HepG2 (cell line): ENCODE data around the gene SERBP1. TPM values are rescaled to one million over a fixed set of nuclear protein-coding genes. Genes with fewer than 3 reads are reported as not detected.
A peak's percentile ranks its signal among the peaks of the same experiment; 100 is the strongest.

ENCODE experiments used
- ATAC-seq: fragments of 200-7000 bp; cut with Tn5 transposase; 3 replicates; pipeline ENCODE4 v1.9.1; 2020; ENCODE audit warnings: mild to moderate bottlenecking, moderate library complexity
- BruUV-seq: library from RNA; stranded (reverse); fragments of 400-500 nt; replicated peaks from 2 replicates; lab custom pipeline; 2021; lab: Mats Ljungman, UMichigan
- CTCF ChIA-PET: fragments of 300-600 bp; formaldehyde crosslinking; extraction: SDS; loops from one replicate; lab custom pipeline; 2021; ENCODE audit warnings: low total read pairs, inconsistent platforms, low intra/inter-chr PET ratio; lab: Yijun Ruan, JAX
- POLR2A ChIA-PET: fragments of 350-600 bp; sonication (Branson Sonifier 250); formaldehyde crosslinking; loops from one replicate; lab custom pipeline; 2020; ENCODE audit warnings: antibody characterized with exemption, inconsistent platforms; lab: Yijun Ruan, JAX
- DNase-seq: peaks from one replicate; pipeline ENCODE4 v3.0.0-alpha.2; 2015; ENCODE audit warnings: low spot score
- FAIRE-seq: peaks from 3 replicates; lab custom pipeline; 2011; peaks lifted over from hg19 to GRCh38; lab: Jason Lieb, UNC
- H2AFZ ChIP-seq: one replicate; pipeline ENCODE4 v1.6.1; 2011; ENCODE audit warnings: low read length, inconsistent platforms
- H3K27ac ChIP-seq: fragments of 300-600 bp; 3 replicates; pipeline ENCODE4 v1.8.0; 2011; ENCODE audit warnings: mixed run types, mild to moderate bottlenecking, mixed read lengths, low read length, inconsistent platforms; ENCODE audit not compliant: insufficient read depth; ENCODE audit errors: extremely low read length
- H3K27me3 ChIP-seq, 2 experiments: fragments of 200-600 bp in 1 of 2; 2 replicates in 1 of 2; 3 replicates in 1 of 2; pipeline versions ENCODE4 v1.6.0 to v1.8.0; 2011; ENCODE audit warnings: low read length in 2 of 2, mild to moderate bottlenecking in 2 of 2, moderate library complexity in 2 of 2, inconsistent platforms in 1 of 2; ENCODE audit not compliant: insufficient read depth in 2 of 2, control insufficient read depth in 1 of 2
- H3K36me3 ChIP-seq, 2 experiments: fragments of 200-600 bp in 1 of 2; replicated peaks in 1 of 2; 2 replicates in 1 of 2; 3 replicates in 1 of 2; pipeline versions ENCODE4 v1.5.1 to v1.8.0; 2011; ENCODE audit warnings: low read length in 2 of 2, inconsistent platforms in 1 of 2; ENCODE audit not compliant: insufficient read depth in 2 of 2, control insufficient read depth in 1 of 2
- H3K4me1 ChIP-seq: 2 replicates; pipeline ENCODE4 v1.5.1; 2012; ENCODE audit warnings: low read length, inconsistent platforms; ENCODE audit not compliant: insufficient read depth
- H3K4me2 ChIP-seq: 2 replicates; pipeline ENCODE4 v1.6.0; 2011; ENCODE audit warnings: low read depth, low read length, inconsistent platforms
- H3K4me3 ChIP-seq, 3 experiments: fragments of 200-600 bp in 1 of 3; sonication (generic), shearing (Covaris generic) in 1 of 3; replicated peaks in 1 of 3; 2 replicates each; pipeline ENCODE4 v1.5.1; 2011 to 2016; ENCODE audit warnings: low read length in 3 of 3, inconsistent platforms in 2 of 3, low read depth in 2 of 3, mild to moderate bottlenecking in 2 of 3, control low read depth in 1 of 3, mixed read lengths in 1 of 3; ENCODE audit not compliant: insufficient read depth in 1 of 3
- H3K79me2 ChIP-seq: one replicate; pipeline ENCODE4 v1.6.1; 2011; ENCODE audit warnings: low read length, inconsistent platforms; ENCODE audit not compliant: insufficient read depth
- H3K9ac ChIP-seq: 2 replicates; pipeline ENCODE4 v1.6.0; 2011; ENCODE audit warnings: mild to moderate bottlenecking, low read depth, low read length, inconsistent platforms; ENCODE audit not compliant: insufficient read depth
- H3K9me3 ChIP-seq: 2 replicates; pipeline ENCODE4 v1.5.1; 2012; ENCODE audit warnings: mild to moderate bottlenecking, low read length
- H4K20me1 ChIP-seq: 2 replicates; pipeline ENCODE4 v1.6.0; 2011; ENCODE audit warnings: inconsistent platforms, mild to moderate bottlenecking, low read length, moderate library complexity; ENCODE audit not compliant: insufficient read depth
- CC2D1A ChIP-seq: sonication (generic); formaldehyde crosslinking; IDR thresholded peaks from 2 replicates; pipeline ENCODE4 v1.8.1; 2023; ENCODE audit warnings: mild to moderate bottlenecking, missing genetic modification reagents
- HIVEP1 ChIP-seq: sonication (generic); formaldehyde crosslinking; IDR thresholded peaks from 2 replicates; pipeline ENCODE4 v1.4.0; 2020; ENCODE audit warnings: mild to moderate bottlenecking, missing genetic modification reagents
- HNRNPK ChIP-seq: fragments of 200-400 bp; formaldehyde crosslinking; IDR thresholded peaks from 2 replicates; pipeline ENCODE4 v1.6.1; 2018; ENCODE audit warnings: low read length, low read depth, moderate library complexity, mild to moderate bottlenecking; ENCODE audit not compliant: poor library complexity, severe bottlenecking
- NR2F1 ChIP-seq, 2 experiments: fragments of 450-650 bp in 1 of 2; formaldehyde crosslinking in 1 of 2; IDR thresholded peaks; 2 replicates each; pipeline versions ENCODE4 v1.5.0 to v1.6.1; 2016 to 2020; ENCODE audit warnings: mild to moderate bottlenecking in 1 of 2, missing compliant biosample characterization in 1 of 2, missing genetic modification reagents in 1 of 2, moderate library complexity in 1 of 2
- SIN3A ChIP-seq: IDR thresholded peaks from 2 replicates; pipeline ENCODE4 v1.6.1; 2011; ENCODE audit warnings: low read depth, mild to moderate bottlenecking, control low read depth, low read length, borderline replicate concordance
- SMARCE1 ChIP-seq: fragments of 450-650 bp; IDR thresholded peaks from 2 replicates; pipeline ENCODE4 v1.6.1; 2017; ENCODE audit warnings: borderline replicate concordance
- THAP11 ChIP-seq: IDR thresholded peaks from 2 replicates; pipeline ENCODE4 v1.6.1; 2016; ENCODE audit warnings: missing biosample characterization, missing genetic modification reagents
- ZNF3 ChIP-seq: IDR thresholded peaks from 2 replicates; pipeline ENCODE4 v1.7.0; 2017; ENCODE audit warnings: inconsistent platforms
- ZNF766 ChIP-seq: sonication (generic); formaldehyde crosslinking; IDR thresholded peaks from 2 replicates; pipeline ENCODE4 v1.5.0; 2020; ENCODE audit warnings: missing genetic modification reagents, borderline replicate concordance
- WGBS: methylation state at CpG from one replicate; pipeline ENCODE4 v1.1.6; 2017; ENCODE audit warnings: low lambda C conversion rate; 5-methylcytosine and 5-hydroxymethylcytosine counted together
- in situ Hi-C: cut with HindIII; loops from 2 replicates; pipeline ENCODE4 v1.10.0; 2017; ENCODE audit warnings: low pct_unique_long_range_greater_than_20kb; ENCODE audit not compliant: extremely low pct_ligation_motif_present
- intact Hi-C: fragments of 100-400 bp; cut with micrococcal nuclease; formaldehyde crosslinking; loops from one replicate; pipeline ENCODE4 v1.10.0; 2022; ENCODE audit not compliant: unreplicated experiment
- polyA plus RNA-seq, 8 experiments: library from polyadenylated mRNA; depleted of rRNA in 3 of 8; stranded (reverse) in 7 of 8; unstranded in 1 of 8; fragments of >200 nt; fragmentation: Illumina TruSeq in 4 of 8; extraction: Trizol in 4 of 8; gene quantifications; 2 replicates each; pipeline versions ENCODE4 v1.2.1 to v1.2.3, GENCODE V29; 2011 to 2016; ENCODE audit warnings: low read depth in 4 of 8, missing spikeins in 1 of 8, mixed read lengths in 1 of 8; ENCODE audit not compliant: insufficient read depth in 1 of 8
- total RNA-seq, 5 experiments: library from RNA; depleted of rRNA; stranded (reverse); fragments of >200 nt; fragmentation: Illumina TruSeq; extraction: Trizol; gene quantifications; 2 replicates each; pipeline ENCODE4 v1.2.3, GENCODE V29; 2016; ENCODE audit warnings: low read depth in 1 of 5
- TF ChIP-seq, protein P1 (sequence below): fragments of 450-650 bp; IDR thresholded peaks from 2 replicates; pipeline ENCODE4 v1.6.1; 2017; ENCODE audit warnings: mild to moderate bottlenecking
- TF ChIP-seq, protein P2 (sequence below): sonication (generic); formaldehyde crosslinking; IDR thresholded peaks from 2 replicates; pipeline ENCODE4 v1.4.0; 2020; ENCODE audit warnings: missing genetic modification reagents, borderline replicate concordance
- TF ChIP-seq, protein P3 (sequence below): IDR thresholded peaks from 2 replicates; pipeline ENCODE4 v1.6.1; 2016; ENCODE audit warnings: low read depth, borderline replicate concordance

Gene SERBP1
- total and polyA plus RNA-seq, 2 of the 13 experiments (the other 11 are each of a cell fraction or from before 2014, with no cell fraction given): 175 to 281 TPM

DNA sequence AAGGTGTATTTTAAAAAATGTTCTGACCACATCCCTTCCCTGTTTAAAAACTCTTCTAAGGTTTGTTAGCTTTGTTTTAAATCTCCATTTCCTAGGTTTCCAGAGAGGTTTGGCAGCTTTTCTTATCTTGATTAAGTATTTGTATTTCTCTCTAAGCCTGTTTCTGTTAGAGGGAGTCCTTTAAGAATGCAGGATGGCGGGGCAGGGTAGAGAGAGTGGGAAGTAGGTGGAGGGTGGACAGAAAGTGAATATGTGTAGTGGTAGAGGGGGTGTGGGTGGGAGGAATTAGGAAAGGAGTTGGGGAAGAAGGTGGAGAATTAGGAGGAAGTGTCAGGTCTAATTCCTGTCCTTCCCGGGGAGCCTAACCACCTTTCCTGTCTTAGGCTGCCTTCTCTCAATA is 21.2 kb upstream of the SERBP1 start:
- FAIRE-seq: no peak
- no peaks in the 10 kb centered on the region; a peak in 1 of 5 replicates for H3K27me3 ChIP-seq
- no peaks in the 10 kb centered on the region for H3K9me3 ChIP-seq
- CTCF ChIA-PET: no interaction called here
- no TSS peak for BruUV-seq
- intact Hi-C loops: no loop called here
- no peak for ATAC-seq
- H3K4me1 ChIP-seq: peaks cover 10% of the 10 kb centered on the region
- POLR2A ChIA-PET: no interaction called here
- H3K4me2 ChIP-seq: no peak overlapping the region
- no peak overlapping the region for H3K9ac ChIP-seq
- no peak overlapping the region for H3K27ac ChIP-seq
- no peaks in the 10 kb centered on the region for H4K20me1 ChIP-seq
- in situ Hi-C loops: no loop called here
- H3K4me3 ChIP-seq: no peak overlapping the region
- TF ChIP-seq HNRNPK (peak; percentile 28), NR2F1 (CRISPR knock-in tag; IDR thresholded peaks at IDR 0.05) (no peak)
- TF ChIP-seq, all 625 proteins: peak for 1
- H2AFZ ChIP-seq: no peak overlapping the region
- 22% methylated on average over 2 of the region's 2 CpGs for WGBS
- H3K79me2 ChIP-seq: no peaks in the 10 kb centered on the region
- no peak for DNase-seq
- no peaks in the 10 kb centered on the region for H3K36me3 ChIP-seq

DNA sequence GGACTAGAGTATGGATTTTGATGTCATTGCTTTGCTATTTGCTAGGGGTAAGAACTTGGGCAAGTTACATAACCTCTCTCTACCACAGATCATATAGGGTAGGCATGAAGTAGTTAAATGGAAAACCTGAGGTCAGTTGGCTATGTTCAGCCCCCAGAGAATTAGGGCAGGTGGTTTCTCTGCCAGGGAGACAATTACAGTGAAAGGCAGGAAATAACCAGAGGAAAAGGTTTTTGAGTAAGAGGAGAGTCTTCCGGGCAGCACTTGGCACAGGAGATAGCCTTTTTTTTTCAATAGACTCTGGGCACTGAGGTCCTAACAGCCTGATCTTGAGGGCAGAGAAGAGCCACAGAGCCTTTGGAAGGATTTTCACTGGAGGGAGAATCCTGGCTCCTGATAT is 16.7 kb upstream of the SERBP1 start:
- intact Hi-C loops (no loop called here), in situ Hi-C loops (no loop called here)
- ChIA-PET POLR2A (no interaction called here), CTCF (no interaction called here)
- Histone ChIP-seq H3K4me1 (peaks cover 10% of the 10 kb centered on the region), H3K79me2 (no peaks in the 10 kb centered on the region), H3K4me2 (no peak overlapping the region), H2AFZ (no peak overlapping the region), H3K9me3 (no peaks in the 10 kb centered on the region), H3K9ac (no peak overlapping the region), H3K36me3 (no peaks in the 10 kb centered on the region), H3K27me3 (no peaks in the 10 kb centered on the region; a peak in 1 of 5 replicates), H3K27ac (no peak overlapping the region), H3K4me3 (no peak overlapping the region), H4K20me1 (no peaks in the 10 kb centered on the region)
- no peak for ATAC-seq
- DNase-seq: no peak
- WGBS: 94% methylated on average over 1 of the region's 1 CpG
- no peak for FAIRE-seq
- no TSS peak for BruUV-seq
- no peak for TF ChIP-seq CC2D1A (CRISPR knock-in tag)
- no peak for TF ChIP-seq THAP11 (CRISPR knock-in tag)
- no peak for TF ChIP-seq ZNF3 (CRISPR knock-in tag)
- TF ChIP-seq, protein P1, sequence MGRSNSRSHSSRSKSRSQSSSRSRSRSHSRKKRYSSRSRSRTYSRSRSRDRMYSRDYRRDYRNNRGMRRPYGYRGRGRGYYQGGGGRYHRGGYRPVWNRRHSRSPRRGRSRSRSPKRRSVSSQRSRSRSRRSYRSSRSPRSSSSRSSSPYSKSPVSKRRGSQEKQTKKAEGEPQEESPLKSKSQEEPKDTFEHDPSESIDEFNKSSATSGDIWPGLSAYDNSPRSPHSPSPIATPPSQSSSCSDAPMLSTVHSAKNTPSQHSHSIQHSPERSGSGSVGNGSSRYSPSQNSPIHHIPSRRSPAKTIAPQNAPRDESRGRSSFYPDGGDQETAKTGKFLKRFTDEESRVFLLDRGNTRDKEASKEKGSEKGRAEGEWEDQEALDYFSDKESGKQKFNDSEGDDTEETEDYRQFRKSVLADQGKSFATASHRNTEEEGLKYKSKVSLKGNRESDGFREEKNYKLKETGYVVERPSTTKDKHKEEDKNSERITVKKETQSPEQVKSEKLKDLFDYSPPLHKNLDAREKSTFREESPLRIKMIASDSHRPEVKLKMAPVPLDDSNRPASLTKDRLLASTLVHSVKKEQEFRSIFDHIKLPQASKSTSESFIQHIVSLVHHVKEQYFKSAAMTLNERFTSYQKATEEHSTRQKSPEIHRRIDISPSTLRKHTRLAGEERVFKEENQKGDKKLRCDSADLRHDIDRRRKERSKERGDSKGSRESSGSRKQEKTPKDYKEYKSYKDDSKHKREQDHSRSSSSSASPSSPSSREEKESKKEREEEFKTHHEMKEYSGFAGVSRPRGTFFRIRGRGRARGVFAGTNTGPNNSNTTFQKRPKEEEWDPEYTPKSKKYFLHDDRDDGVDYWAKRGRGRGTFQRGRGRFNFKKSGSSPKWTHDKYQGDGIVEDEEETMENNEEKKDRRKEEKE: no peak
- no peak for TF ChIP-seq SMARCE1
- TF ChIP-seq, protein P2, sequence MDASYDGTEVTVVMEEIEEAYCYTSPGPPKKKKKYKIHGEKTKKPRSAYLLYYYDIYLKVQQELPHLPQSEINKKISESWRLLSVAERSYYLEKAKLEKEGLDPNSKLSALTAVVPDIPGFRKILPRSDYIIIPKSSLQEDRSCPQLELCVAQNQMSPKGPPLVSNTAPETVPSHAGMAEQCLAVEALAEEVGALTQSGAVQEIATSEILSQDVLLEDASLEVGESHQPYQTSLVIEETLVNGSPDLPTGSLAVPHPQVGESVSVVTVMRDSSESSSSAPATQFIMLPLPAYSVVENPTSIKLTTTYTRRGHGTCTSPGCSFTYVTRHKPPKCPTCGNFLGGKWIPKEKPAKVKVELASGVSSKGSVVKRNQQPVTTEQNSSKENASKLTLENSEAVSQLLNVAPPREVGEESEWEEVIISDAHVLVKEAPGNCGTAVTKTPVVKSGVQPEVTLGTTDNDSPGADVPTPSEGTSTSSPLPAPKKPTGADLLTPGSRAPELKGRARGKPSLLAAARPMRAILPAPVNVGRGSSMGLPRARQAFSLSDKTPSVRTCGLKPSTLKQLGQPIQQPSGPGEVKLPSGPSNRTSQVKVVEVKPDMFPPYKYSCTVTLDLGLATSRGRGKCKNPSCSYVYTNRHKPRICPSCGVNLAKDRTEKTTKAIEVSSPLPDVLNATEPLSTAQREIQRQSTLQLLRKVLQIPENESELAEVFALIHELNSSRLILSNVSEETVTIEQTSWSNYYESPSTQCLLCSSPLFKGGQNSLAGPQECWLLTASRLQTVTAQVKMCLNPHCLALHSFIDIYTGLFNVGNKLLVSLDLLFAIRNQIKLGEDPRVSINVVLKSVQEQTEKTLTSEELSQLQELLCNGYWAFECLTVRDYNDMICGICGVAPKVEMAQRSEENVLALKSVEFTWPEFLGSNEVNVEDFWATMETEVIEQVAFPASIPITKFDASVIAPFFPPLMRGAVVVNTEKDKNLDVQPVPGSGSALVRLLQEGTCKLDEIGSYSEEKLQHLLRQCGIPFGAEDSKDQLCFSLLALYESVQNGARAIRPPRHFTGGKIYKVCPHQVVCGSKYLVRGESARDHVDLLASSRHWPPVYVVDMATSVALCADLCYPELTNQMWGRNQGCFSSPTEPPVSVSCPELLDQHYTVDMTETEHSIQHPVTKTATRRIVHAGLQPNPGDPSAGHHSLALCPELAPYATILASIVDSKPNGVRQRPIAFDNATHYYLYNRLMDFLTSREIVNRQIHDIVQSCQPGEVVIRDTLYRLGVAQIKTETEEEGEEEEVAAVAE: no peak
- TF ChIP-seq, protein P3, sequence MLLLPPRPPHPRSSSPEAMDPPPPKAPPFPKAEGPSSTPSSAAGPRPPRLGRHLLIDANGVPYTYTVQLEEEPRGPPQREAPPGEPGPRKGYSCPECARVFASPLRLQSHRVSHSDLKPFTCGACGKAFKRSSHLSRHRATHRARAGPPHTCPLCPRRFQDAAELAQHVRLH (CRISPR knock-in tag): no peak
- TF ChIP-seq ZNF766 (CRISPR knock-in tag): no peak
- no peak for TF ChIP-seq HIVEP1 (CRISPR knock-in tag)
- TF ChIP-seq SIN3A: no peak
